PC-3 (cell line): Measurements from ENCODE around the gene CFAP46.

Source experiments
- CTCF ChIP-seq: fragments of 300-600 bp; sonication (generic); conservative IDR thresholded peaks from 2 replicates; pipeline ENCODE4 v1.5.1; 2017; ENCODE audit warnings: antibody characterized with exemption, low read depth, mild to moderate bottlenecking, low read length
- EZH2 ChIP-seq: fragments of 300-600 bp; sonication (generic); IDR thresholded peaks from one replicate; pipeline ENCODE4 v1.6.1; 2017; ENCODE audit warnings: antibody characterized with exemption, mild to moderate bottlenecking, low read length; ENCODE audit not compliant: unreplicated experiment

- TF ChIP-seq CTCF: no peak
- TF ChIP-seq EZH2: no peak
Measured at GRCh38 chr10:132981173-132981555, 38.8 kb upstream of the CFAP46 start.
